ENCODE results near the gene TBC1D1.

- no peak for TF ChIP-seq CTCF (IDR thresholded peaks at IDR 0.05; ENCODE audit: control extremely low read depth in 1 of 3, insufficient read depth in 1 of 3, low read depth in 1 of 3, low read length in 3 of 3)
- TF ChIP-seq EZH2 (IDR thresholded peaks at IDR 0.05; ENCODE audit: low read depth, low read length, severe bottlenecking) = no peak
- TF ChIP-seq CEBPB (IDR thresholded peaks at IDR 0.05; ENCODE audit: low read depth, low read length) = no peak
- TF ChIP-seq, protein P1, sequence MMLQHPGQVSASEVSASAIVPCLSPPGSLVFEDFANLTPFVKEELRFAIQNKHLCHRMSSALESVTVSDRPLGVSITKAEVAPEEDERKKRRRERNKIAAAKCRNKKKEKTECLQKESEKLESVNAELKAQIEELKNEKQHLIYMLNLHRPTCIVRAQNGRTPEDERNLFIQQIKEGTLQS (IDR thresholded peaks at IDR 0.05; ENCODE audit: insufficient read depth, low read depth, low read length) = no peak
- TF ChIP-seq EP300 (IDR thresholded peaks at IDR 0.05; ENCODE audit: borderline replicate concordance in 1 of 2, low read depth in 2 of 2, low read length in 2 of 2) = no peak
- no peak for TF ChIP-seq POLR2A (IDR thresholded peaks at IDR 0.05; ENCODE audit: control extremely low read depth in 1 of 2, low read depth in 2 of 2, low read length in 2 of 2)
Measured at GRCh38 chr4:37892641-37893040, 1.8 kb downstream of the TBC1D1 start.
